LNCAP (cell line): ENCODE data around the gene SLC12A3.

Experiments
- CTCF ChIP-seq: fragments of 450-650 bp; IDR thresholded peaks from 2 replicates; pipeline ENCODE4 v1.5.1; 2017; ENCODE audit warnings: mild to moderate bottlenecking

Gene SLC12A3

GRCh38 chr16:56825826-56826225 is 39.2 kb upstream of the SLC12A3 start:
- no peak for TF ChIP-seq CTCF

DNA sequence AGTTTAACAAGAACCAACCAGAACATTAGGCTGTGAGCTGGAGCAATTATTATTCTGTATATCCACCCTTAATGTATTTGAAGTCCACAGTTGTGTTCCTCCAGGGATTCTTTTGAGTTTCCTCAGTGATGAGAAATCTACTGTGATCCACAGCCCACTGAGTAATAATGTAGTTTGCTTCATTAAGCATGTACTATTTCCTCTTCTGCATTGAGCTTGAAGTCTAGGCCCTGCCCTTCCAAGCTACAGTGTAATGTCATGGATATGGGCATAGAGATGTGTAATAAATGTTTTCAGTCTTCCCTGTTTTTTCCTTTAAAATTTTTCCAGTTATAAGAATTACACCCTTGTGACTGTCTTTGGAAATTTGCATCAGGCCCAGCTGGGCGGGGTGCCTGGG is 36.4 kb upstream of the SLC12A3 start:
- no peak for TF ChIP-seq CTCF

DNA sequence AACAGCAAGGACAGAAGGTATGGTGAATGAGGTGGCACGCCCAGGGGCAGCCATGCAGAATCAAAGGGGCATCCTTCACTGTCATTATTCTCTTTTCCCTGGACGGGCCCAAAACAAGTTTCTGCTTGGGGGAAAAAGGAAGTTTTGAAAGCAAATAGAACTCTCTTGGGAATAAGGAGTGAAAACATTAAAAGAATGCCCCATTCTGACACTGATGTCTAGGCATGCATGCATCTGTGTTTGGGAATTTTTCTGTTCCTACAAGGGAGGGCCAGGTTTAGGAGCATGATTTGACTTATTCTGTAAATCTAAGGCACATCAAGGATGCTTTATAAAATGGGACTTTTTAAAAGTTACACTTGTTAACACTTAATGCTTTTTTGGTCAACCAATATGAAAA is 34.3 kb upstream of the SLC12A3 start:
- TF ChIP-seq CTCF = no peak

- no peak for TF ChIP-seq CTCF
These were observed 32.2 kb upstream of the SLC12A3 start for GRCh38 chr16:56832768-56833167.

- no peak for TF ChIP-seq CTCF
These were observed 31.6 kb upstream of the SLC12A3 start for GRCh38 chr16:56833243-56833970.

- TF ChIP-seq CTCF = no peak
These were observed 29.7 kb upstream of the SLC12A3 start for GRCh38 chr16:56835320-56835719.

- no peak for TF ChIP-seq CTCF
These were observed 28.4 kb upstream of the SLC12A3 start for GRCh38 chr16:56836410-56837230.
